ENCODE data around the gene CFAP20. TPM values are rescaled to one million over a fixed set of nuclear protein-coding genes. Genes with fewer than 3 reads are reported as not detected.
A peak's percentile ranks its signal among the peaks of the same experiment; 100 is the strongest.

The CFAP20 gene
- polyA plus RNA-seq, 1 donor from 2014 or later = 210 TPM

- H3F3A ChIP-seq (ENCODE audit: insufficient read depth, low read length, poor library complexity, severe bottlenecking) = no peaks in the 10 kb centered on the region
- H3K9ac ChIP-seq (ENCODE audit: low read length) = no peak overlapping the region
- H3K27ac ChIP-seq (ENCODE audit: low read length) = peak overlapping the region; percentile 14
- H3K4me2 ChIP-seq (ENCODE audit: low read length) = no peak overlapping the region
- no peaks in the 10 kb centered on the region for H3K9me3 ChIP-seq (ENCODE audit: low read length)
- H4K20me1 ChIP-seq (ENCODE audit: insufficient read depth) = no peaks in the 10 kb centered on the region
- H3K36me3 ChIP-seq (ENCODE audit: insufficient read depth, low read length) = no peaks in the 10 kb centered on the region
- no peak overlapping the region for H2AFZ ChIP-seq (ENCODE audit: low read depth, low read length)
- TF ChIP-seq EZH2 (IDR thresholded peaks at IDR 0.05; ENCODE audit: borderline replicate concordance, insufficient read depth, low read length, poor library complexity, severe bottlenecking) (no peak), REST (IDR thresholded peaks at IDR 0.05; ENCODE audit: borderline replicate concordance) (no peak), TAF1 (IDR thresholded peaks at IDR 0.05; ENCODE audit: low read depth) (no peak), SMC3 (conservative IDR thresholded peaks at IDR 0.05; ENCODE audit: poor library complexity) (no peak), POLR2AphosphoS5 (IDR thresholded peaks at IDR 0.05) (no peak), EP300 (conservative IDR thresholded peaks at IDR 0.05; ENCODE audit: poor library complexity, severe bottlenecking) (no peak), CTCF (IDR thresholded peaks at IDR 0.05; ENCODE audit: poor library complexity, severe bottlenecking) (no peak), MXI1 (conservative IDR thresholded peaks at IDR 0.05; ENCODE audit: poor library complexity, severe bottlenecking) (no peak), RAD21 (conservative IDR thresholded peaks at IDR 0.05) (no peak)
- H3K4me3 ChIP-seq (ENCODE audit: low read length) = no peak overlapping the region
- H3K27me3 ChIP-seq (ENCODE audit: insufficient read depth, low read depth, low read length) = no peaks in the 10 kb centered on the region
- no peaks in the 10 kb centered on the region for H3K9me2 ChIP-seq (ENCODE audit: insufficient read depth, low read length)
- no peaks in the 10 kb centered on the region for H3K79me2 ChIP-seq (replicated peaks; ENCODE audit: insufficient read depth, low read length)
These were observed 26.4 kb downstream of the CFAP20 start for GRCh38 chr16:58102665-58103392.

- H3K36me3 ChIP-seq (ENCODE audit: insufficient read depth, low read length) = no peaks in the 10 kb centered on the region
- TF ChIP-seq REST (IDR thresholded peaks at IDR 0.05; ENCODE audit: borderline replicate concordance) (no peak), SMC3 (conservative IDR thresholded peaks at IDR 0.05; ENCODE audit: poor library complexity) (no peak), TAF1 (IDR thresholded peaks at IDR 0.05; ENCODE audit: low read depth) (no peak), RAD21 (conservative IDR thresholded peaks at IDR 0.05) (no peak), MXI1 (conservative IDR thresholded peaks at IDR 0.05; ENCODE audit: poor library complexity, severe bottlenecking) (no peak), EP300 (conservative IDR thresholded peaks at IDR 0.05; ENCODE audit: poor library complexity, severe bottlenecking) (no peak), POLR2AphosphoS5 (IDR thresholded peaks at IDR 0.05) (no peak), EZH2 (IDR thresholded peaks at IDR 0.05; ENCODE audit: borderline replicate concordance, insufficient read depth, low read length, poor library complexity, severe bottlenecking) (no peak), CTCF (IDR thresholded peaks at IDR 0.05; ENCODE audit: poor library complexity, severe bottlenecking) (no peak)
- no peaks in the 10 kb centered on the region for H3K27me3 ChIP-seq (ENCODE audit: insufficient read depth, low read depth, low read length)
- no peak overlapping the region for H3K4me3 ChIP-seq (ENCODE audit: low read length)
- no peaks in the 10 kb centered on the region for H3F3A ChIP-seq (ENCODE audit: insufficient read depth, low read length, poor library complexity, severe bottlenecking)
- H3K27ac ChIP-seq (ENCODE audit: low read length) = no peak overlapping the region
- H3K79me2 ChIP-seq (replicated peaks; ENCODE audit: insufficient read depth, low read length) = no peaks in the 10 kb centered on the region
- no peak overlapping the region for H2AFZ ChIP-seq (ENCODE audit: low read depth, low read length)
- no peak overlapping the region for H3K4me2 ChIP-seq (ENCODE audit: low read length)
- no peaks in the 10 kb centered on the region for H3K9me3 ChIP-seq (ENCODE audit: low read length)
- no peak overlapping the region for H3K9ac ChIP-seq (ENCODE audit: low read length)
- no peaks in the 10 kb centered on the region for H4K20me1 ChIP-seq (ENCODE audit: insufficient read depth)
- H3K9me2 ChIP-seq (ENCODE audit: insufficient read depth, low read length) = no peaks in the 10 kb centered on the region
These were observed 29.3 kb downstream of the CFAP20 start for GRCh38 chr16:58099956-58100300.
